SKM-1 (cell line): ENCODE results near the gene CD27.
"Not testable (repeated sequence)": the region's sequence is repeated elsewhere in the genome, so short reads cannot be mapped to it uniquely, and the experiment has no call there.

Experiments used
- DNase-seq: peaks from one replicate; lab custom pipeline; 2025; ENCODE audit not compliant: unreplicated experiment; lab: John Stamatoyannopoulos, UW

Gene CD27

DNA sequence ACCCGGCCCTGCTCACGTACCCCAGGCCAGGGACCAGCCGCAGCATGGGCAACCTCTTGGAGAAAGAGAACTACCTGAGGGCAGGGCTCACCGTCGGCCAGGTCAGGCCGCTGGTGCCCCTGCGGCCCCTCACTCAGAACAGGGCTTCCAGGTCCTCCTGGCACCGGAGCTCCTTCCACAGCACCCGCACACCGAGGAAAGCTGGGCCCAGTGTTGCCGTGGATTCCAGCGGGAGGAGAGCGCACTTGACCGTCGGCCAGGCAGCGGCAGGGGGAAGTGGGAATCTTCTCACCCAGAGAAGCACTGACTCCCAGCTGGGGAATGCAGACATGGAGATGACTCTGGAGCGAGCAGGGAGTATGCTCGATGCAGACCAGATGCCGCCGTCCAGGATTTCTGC is 33.7 kb downstream of the CD27 start:
- no peak for DNase-seq

DNA sequence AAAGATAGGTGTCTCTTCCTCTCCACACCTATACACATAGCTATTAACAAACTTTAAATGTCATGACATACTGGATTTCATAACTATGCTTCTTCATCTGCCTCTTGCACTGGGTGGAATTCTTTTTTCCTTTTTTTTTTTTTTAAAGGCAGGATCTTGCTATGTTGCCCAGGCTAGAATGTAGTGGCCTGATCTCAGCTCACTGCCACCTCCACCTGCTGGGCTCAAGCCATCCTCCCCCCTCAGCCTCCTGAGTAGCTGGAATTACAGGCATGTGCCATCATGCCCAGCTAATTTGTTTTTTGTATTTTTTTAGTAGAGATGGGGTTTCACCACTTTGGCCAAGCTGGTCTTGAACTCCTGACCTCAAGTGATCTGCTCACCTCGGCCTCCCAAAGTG is 43.5 kb downstream of the CD27 start:
- no peak for DNase-seq

GRCh38 chr12:6489449-6489848 is 44.7 kb downstream of the CD27 start:
- no peak for DNase-seq

GRCh38 chr12:6490673-6491072 is 45.9 kb downstream of the CD27 start:
- DNase-seq: not testable (repeated sequence)

- peak; percentile 15 for DNase-seq
Measured at GRCh38 chr12:6492838-6493496, 48.2 kb downstream of the CD27 start, which contains the start of gene MRPL51. TSS of gene MRPL51 (minus strand) at chr12:6493262. CDS start at chr12:6493136, 126 bp downstream.

- DNase-seq: peak; percentile 39
Measured at GRCh38 chr12:6493497-6494257, 48.9 kb downstream of the CD27 start, which contains the start of gene NCAPD2. TSS of gene NCAPD2 (plus strand) at chr12:6494102. CDS start at chr12:6495099, 997 bp downstream.

DNA sequence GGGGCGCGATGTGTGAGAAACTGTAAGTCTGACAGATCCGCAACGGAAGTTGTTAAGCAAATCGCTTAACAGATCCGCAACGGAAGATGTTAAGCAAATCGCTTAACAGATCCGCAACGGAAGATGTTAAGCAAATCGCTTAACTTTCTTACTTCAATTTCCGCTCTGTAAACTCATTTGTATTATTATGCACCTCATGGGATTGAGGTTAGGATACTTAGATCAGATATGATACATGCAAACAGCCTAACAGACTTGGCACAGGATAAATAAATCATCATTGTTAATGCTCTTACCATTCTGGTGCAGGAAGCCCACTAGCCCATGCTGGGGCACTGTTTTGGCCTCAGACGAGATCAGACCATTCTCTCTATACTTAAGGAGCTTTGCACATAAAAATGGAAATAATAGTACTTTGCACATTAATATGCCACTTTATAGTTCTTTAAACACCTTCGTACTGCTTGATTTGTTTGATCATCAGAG is 49.5 kb downstream of the CD27 start:
- no peak for DNase-seq

GRCh38 chr12:6494968-6495367 is 50.2 kb downstream of the CD27 start:
- DNase-seq: no peak

DNA sequence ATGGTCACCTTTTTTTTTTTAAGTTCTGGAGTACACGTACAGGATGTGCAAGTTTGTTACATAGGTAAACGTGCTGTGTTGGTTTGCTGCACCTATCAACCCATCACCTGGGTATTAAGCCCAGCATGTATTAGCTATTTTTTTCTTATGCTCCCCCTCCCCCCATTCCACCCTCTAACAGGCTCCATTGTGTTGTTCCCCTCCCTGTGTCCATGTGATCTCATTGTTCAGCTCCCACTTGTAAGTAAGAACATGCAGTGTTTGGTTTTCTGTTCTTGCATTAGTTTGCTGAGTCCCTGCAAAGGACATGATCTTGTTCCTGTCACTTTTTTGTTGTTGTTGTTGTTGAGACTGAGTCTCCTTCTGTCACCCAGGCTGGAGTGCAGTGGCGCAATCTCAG is 52.5 kb downstream of the CD27 start:
- not testable (repeated sequence) for DNase-seq

DNA sequence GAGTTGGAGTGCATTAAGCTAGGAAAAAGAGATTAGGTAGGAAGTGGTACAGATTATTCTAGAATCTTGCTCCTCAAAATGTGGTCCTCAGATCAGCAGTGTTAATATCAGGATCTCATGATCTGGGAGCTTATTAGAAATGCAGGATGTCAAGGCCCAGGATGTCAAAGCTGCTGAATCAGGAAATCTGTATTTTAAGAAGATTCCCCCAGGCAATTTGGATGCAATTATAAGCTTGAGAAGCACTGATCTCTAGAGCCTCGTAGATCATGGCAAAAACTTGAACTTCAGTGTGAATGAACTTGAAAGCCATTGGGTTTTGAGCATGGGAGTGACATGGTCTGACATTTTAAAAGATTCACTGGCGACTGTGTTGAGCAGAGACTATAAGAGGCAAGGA is 55.7 kb downstream of the CD27 start:
- no peak for DNase-seq
